ENCODE measurements around the gene TNIP1. TPM values are rescaled to one million over a fixed set of nuclear protein-coding genes. Genes with fewer than 3 reads are reported as not detected.

The TNIP1 gene
- total RNA-seq, 4 donors from 2014 or later = 63.9 to 296 (median 223) TPM

DNA sequence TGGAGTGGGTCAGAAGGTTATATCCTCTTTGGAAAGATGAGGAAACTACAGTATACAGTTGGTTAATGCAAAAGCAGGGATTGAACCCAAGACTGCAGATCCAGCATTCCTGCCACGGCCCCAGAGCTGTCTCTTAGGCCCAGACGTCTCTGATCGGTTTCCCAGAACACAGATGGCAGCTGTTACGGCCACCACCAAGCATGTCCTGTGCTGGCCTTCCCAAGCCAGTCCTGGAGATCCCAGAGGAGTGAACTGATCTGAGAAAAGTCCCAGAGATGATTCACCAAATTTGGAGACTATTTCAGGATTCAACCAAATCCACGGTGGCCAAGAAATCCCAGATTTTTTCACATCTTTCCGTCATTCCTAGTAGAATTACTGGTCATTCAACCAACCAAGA is 20.1 kb downstream of the TNIP1 start:
- Histone ChIP-seq H3K9me3 (no peaks in the 10 kb centered on the region), H3K4me3 (no peak overlapping the region), H3K36me3 (peaks cover 0 to 14% (median 7%) of the 10 kb centered on the region in 4 donors), H3K27me3 (no peaks in the 10 kb centered on the region), H3K4me1 (peaks cover 26 to 47% (median 33%) of the 10 kb centered on the region in 4 donors), H3K27ac (peak overlapping the region; percentile 17 to 58 (median 40))
- in situ Hi-C loops (cut with MboI; ENCODE audit: low pct_ligation_motif_present in 1 of 4, low pct_unique_long_range_greater_than_20kb in 1 of 4, low sequenced_read_pairs in 3 of 4) = no loop called here
- no peak for TF ChIP-seq POLR2A (IDR thresholded peaks at IDR 0.05)
- TF ChIP-seq EP300 (IDR thresholded peaks at IDR 0.05; ENCODE audit: low read depth) = no peak
- TF ChIP-seq POLR2AphosphoS5 (IDR thresholded peaks at IDR 0.05) = no peak
- TF ChIP-seq, protein P1, sequence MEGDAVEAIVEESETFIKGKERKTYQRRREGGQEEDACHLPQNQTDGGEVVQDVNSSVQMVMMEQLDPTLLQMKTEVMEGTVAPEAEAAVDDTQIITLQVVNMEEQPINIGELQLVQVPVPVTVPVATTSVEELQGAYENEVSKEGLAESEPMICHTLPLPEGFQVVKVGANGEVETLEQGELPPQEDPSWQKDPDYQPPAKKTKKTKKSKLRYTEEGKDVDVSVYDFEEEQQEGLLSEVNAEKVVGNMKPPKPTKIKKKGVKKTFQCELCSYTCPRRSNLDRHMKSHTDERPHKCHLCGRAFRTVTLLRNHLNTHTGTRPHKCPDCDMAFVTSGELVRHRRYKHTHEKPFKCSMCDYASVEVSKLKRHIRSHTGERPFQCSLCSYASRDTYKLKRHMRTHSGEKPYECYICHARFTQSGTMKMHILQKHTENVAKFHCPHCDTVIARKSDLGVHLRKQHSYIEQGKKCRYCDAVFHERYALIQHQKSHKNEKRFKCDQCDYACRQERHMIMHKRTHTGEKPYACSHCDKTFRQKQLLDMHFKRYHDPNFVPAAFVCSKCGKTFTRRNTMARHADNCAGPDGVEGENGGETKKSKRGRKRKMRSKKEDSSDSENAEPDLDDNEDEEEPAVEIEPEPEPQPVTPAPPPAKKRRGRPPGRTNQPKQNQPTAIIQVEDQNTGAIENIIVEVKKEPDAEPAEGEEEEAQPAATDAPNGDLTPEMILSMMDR (IDR thresholded peaks at IDR 0.05) = no peak
- 80 to 100% methylated on average over 1 to 6 of the region's 6 CpGs for WGBS, 2 donors (ENCODE audit: low coverage in 1 of 2)
- DNase-seq = no peak
- intact Hi-C loops (cut with DNase I; ENCODE audit: low total_unique reads) = no loop called here

DNA sequence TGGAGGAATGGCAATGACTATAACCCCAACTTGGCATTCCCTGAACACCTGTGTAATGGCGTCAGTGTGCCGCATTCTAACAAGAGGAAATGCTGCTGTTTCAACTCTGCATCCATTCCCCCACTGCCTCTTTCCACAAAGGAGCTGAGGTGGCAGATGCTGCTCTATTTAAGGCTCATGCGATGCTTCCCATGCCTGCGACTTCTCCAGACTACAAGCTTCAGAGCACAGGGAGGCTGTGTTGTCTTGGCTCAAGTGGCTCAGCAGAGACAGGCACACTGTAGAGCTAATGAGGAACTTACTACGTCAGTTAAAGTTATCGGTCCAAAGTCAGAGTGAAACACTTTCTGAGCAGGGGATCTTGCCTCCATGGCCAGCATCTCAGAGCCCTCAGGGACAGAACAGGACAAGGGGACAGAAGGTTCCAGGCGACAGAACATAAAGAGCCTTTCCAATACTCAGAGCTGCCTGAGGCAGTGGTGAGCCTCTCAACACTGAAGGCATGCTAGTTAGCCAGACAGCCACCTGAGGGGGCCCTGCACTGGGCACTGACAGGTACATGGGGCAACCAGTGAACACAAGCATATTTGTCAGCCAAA is 21.8 kb downstream of the TNIP1 start:
- Histone ChIP-seq H3K27ac (peak overlapping the region; percentile 15 to 41 (median 34)), H3K4me3 (no peak overlapping the region), H3K36me3 (peaks cover 0 to 23% (median 8%) of the 10 kb centered on the region in 4 donors), H3K4me1 (peaks cover 18 to 46% (median 32%) of the 10 kb centered on the region in 4 donors), H3K9me3 (no peaks in the 10 kb centered on the region), H3K27me3 (no peaks in the 10 kb centered on the region)
- intact Hi-C loops (cut with DNase I; ENCODE audit: low total_unique reads) = no loop called here
- in situ Hi-C loops (cut with MboI; ENCODE audit: low pct_ligation_motif_present in 1 of 4, low pct_unique_long_range_greater_than_20kb in 1 of 4, low sequenced_read_pairs in 3 of 4) = loop anchor here in 1 of 4 donors (10.0 kb wide), 1 partner anchor 56 kb away; no protein-coding TSS in a partner anchor
- no peak for DNase-seq
- 84 to 100% methylated on average over 1 to 7 of the region's 7 CpGs for WGBS, 2 donors (ENCODE audit: low coverage in 1 of 2)
- TF ChIP-seq POLR2A (IDR thresholded peaks at IDR 0.05) (no peak), EP300 (IDR thresholded peaks at IDR 0.05; ENCODE audit: low read depth) (no peak), POLR2AphosphoS5 (IDR thresholded peaks at IDR 0.05) (no peak)
- TF ChIP-seq, protein P1 (IDR thresholded peaks at IDR 0.05) = no peak

DNA sequence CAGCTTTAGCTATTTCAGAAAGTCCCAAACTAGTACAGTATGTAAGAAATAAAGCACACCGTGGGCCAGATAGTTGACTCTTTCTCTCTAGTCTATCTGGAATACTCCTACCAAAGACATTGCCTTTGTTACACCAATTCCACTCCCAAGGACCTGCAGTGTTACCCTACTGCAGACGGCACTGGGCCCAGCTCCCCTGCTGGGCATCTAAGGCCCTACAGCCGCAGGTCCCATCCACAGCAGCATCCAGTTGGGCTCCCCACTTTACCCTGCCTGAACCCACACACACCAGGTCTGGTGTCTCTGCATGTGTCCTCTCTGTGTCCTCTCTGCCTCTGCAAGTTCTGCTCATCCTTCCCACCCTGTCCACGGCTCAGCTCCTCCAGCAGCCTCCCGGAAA is 22.5 kb downstream of the TNIP1 start:
- in situ Hi-C loops (cut with MboI; ENCODE audit: low pct_ligation_motif_present in 1 of 4, low pct_unique_long_range_greater_than_20kb in 1 of 4, low sequenced_read_pairs in 3 of 4) (loop anchor here in 1 of 4 donors (10.0 kb wide), 1 partner anchor 56 kb away; no protein-coding TSS in a partner anchor), intact Hi-C loops (cut with DNase I; ENCODE audit: low total_unique reads) (no loop called here)
- DNase-seq = no peak
- H3K36me3 ChIP-seq = peaks cover 0 to 23% (median 8%) of the 10 kb centered on the region in 4 donors
- H3K9me3 ChIP-seq = no peaks in the 10 kb centered on the region
- TF ChIP-seq EP300 (IDR thresholded peaks at IDR 0.05; ENCODE audit: low read depth) (no peak), POLR2AphosphoS5 (IDR thresholded peaks at IDR 0.05) (no peak)
- TF ChIP-seq, protein P1 (IDR thresholded peaks at IDR 0.05) = peak in 1 of 5 experiments; percentile 4
- H3K4me1 ChIP-seq = peaks cover 13 to 45% (median 26%) of the 10 kb centered on the region in 4 donors
- no peak overlapping the region for H3K27ac ChIP-seq
- no peaks in the 10 kb centered on the region for H3K27me3 ChIP-seq
- 88 to 94% methylated on average over 3 to 5 of the region's 5 CpGs for WGBS, 2 donors (ENCODE audit: low coverage in 1 of 2)
- no peak overlapping the region for H3K4me3 ChIP-seq

DNA sequence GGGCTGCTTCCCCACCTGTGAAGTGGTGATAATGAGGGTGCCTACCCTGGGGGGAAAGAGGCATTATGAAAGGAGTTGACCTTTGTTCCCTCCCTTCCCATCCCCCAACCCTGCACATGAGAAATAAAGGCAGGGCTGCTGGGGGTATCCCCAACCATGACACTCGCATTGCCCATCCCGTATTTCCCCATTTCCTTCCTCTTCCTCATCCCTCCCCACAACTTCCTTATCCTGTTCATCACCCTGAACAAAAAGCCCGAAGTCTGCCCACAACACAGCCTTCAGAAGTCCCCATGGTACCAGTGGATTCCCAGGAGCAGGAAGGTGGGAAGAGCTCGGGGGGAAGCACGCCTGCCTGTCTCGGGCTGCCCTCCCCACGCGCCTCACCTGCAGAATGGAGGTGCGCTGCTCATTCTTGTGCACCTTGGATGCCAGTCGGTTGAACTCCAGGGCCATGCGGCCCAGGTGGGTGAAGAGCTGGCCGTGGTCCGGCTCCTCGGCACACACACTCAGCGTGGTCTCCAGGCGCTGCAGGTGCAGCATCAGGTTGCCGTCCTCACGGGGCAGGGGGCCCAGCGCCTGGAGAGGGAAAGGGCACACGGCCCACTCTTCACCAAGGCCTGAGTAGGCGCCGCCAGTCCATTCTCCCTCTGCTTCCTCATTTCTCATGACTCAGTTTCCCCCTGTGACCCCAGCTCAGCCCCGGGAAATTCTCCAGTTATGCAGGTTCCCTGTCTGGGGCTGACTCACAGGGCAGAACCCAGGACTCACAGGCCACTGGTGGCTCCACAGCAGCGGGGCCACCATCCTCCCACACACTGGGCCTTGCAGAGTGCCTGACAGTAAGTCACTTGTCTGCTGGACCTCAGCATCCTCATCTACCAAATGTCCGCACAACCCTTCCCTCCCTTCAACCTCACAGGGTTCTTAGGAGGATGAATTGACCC is 24.2 kb downstream of the TNIP1 start:
- Histone ChIP-seq H3K4me1 (peaks cover 14 to 43% (median 19%) of the 10 kb centered on the region in 4 donors), H3K4me3 (no peak overlapping the region), H3K36me3 (peaks cover 0 to 16% (median 6%) of the 10 kb centered on the region in 4 donors), H3K9me3 (no peaks in the 10 kb centered on the region), H3K27me3 (no peaks in the 10 kb centered on the region), H3K27ac (peak overlapping the region in 2 of 4 donors; percentile 78 to 82)
- no peak for TF ChIP-seq POLR2AphosphoS5 (IDR thresholded peaks at IDR 0.05)
- TF ChIP-seq, protein P1 (IDR thresholded peaks at IDR 0.05) = no peak
- no peak for TF ChIP-seq POLR2A (IDR thresholded peaks at IDR 0.05)
- WGBS, 2 donors (ENCODE audit: low coverage in 1 of 2) = 93 to 95% methylated on average over 3 to 25 of the region's 25 CpGs
- intact Hi-C loops (cut with DNase I; ENCODE audit: low total_unique reads) (no loop called here), in situ Hi-C loops (cut with MboI; ENCODE audit: low pct_ligation_motif_present in 1 of 4, low pct_unique_long_range_greater_than_20kb in 1 of 4, low sequenced_read_pairs in 3 of 4) (loop anchor here in 1 of 4 donors (10.0 kb wide), 1 partner anchor 58 kb away; no protein-coding TSS in a partner anchor)
- DNase-seq = no peak

Data from transverse colon (tissue), 4 donors.